Measurements from ENCODE around the gene GGCT.

The GGCT gene

GRCh38 chr7:30478349-30479201, 26.1 kb downstream of the GGCT start, which contains the start of gene NOD1 (continued):
- TF ChIP-seq ZNF266 (tag by site-specific recombination; IDR thresholded peaks at IDR 0.05; ENCODE audit: low read depth) (no peak), ZNF174 (tag by site-specific recombination; IDR thresholded peaks at IDR 0.05) (no peak), ZSCAN18 (tag by site-specific recombination; IDR thresholded peaks at IDR 0.05) (no peak), ZNF324 (tag by site-specific recombination; IDR thresholded peaks at IDR 0.05) (no peak), KLF8 (tag by site-specific recombination; IDR thresholded peaks at IDR 0.05) (peak; percentile 70; the same call in 1 of the 2 replicates), ZNF404 (tag by site-specific recombination; IDR thresholded peaks at IDR 0.05) (no peak), ZNF221 (tag by site-specific recombination; IDR thresholded peaks at IDR 0.05; ENCODE audit: borderline replicate concordance) (no peak), ZNF302 (tag by site-specific recombination; IDR thresholded peaks at IDR 0.05; ENCODE audit: low read depth) (no peak), ZNF664 (tag by site-specific recombination; IDR thresholded peaks at IDR 0.05) (no peak), TRIM28 (IDR thresholded peaks at IDR 0.05; ENCODE audit: borderline replicate concordance, low read length) (no peak), ZNF610 (tag by site-specific recombination; IDR thresholded peaks at IDR 0.05; ENCODE audit: borderline replicate concordance) (no peak), ZBTB17 (tag by site-specific recombination; IDR thresholded peaks at IDR 0.05) (peak; percentile 16), ZFP3 (tag by site-specific recombination; IDR thresholded peaks at IDR 0.05; ENCODE audit: low read depth) (no peak), ZIC2 (tag by site-specific recombination; IDR thresholded peaks at IDR 0.05) (peak; percentile 35), ZNF776 (tag by site-specific recombination; IDR thresholded peaks at IDR 0.05; ENCODE audit: borderline replicate concordance) (no peak), ZNF23 (tag by site-specific recombination; IDR thresholded peaks at IDR 0.05; ENCODE audit: borderline replicate concordance) (no peak), ZNF76 (tag by site-specific recombination; IDR thresholded peaks at IDR 0.05; ENCODE audit: borderline replicate concordance, low read depth) (peak; percentile 61; the same call in 1 of the 2 replicates), KLF7 (tag by site-specific recombination; IDR thresholded peaks at IDR 0.05; ENCODE audit: borderline replicate concordance) (peak; percentile 20; the same call in 1 of the 2 replicates), SCRT2 (tag by site-specific recombination; IDR thresholded peaks at IDR 0.05) (no peak), ZNF292 (tag by site-specific recombination; IDR thresholded peaks at IDR 0.05; ENCODE audit: borderline replicate concordance, low read depth) (no peak), ZNF24 (tag by site-specific recombination; IDR thresholded peaks at IDR 0.05) (no peak), AEBP2 (tag by site-specific recombination; IDR thresholded peaks at IDR 0.05; ENCODE audit: borderline replicate concordance) (no peak), ZNF37A (tag by site-specific recombination; IDR thresholded peaks at IDR 0.05) (no peak), ZNF626 (tag by site-specific recombination; IDR thresholded peaks at IDR 0.05) (no peak), ZNF843 (tag by site-specific recombination; IDR thresholded peaks at IDR 0.05) (no peak), ZNF747 (tag by site-specific recombination; IDR thresholded peaks at IDR 0.05) (no peak), ZNF211 (tag by site-specific recombination; IDR thresholded peaks at IDR 0.05; ENCODE audit: low read depth) (no peak), KLF10 (tag by site-specific recombination; IDR thresholded peaks at IDR 0.05) (peak; percentile 78), ZNF423 (tag by site-specific recombination; IDR thresholded peaks at IDR 0.05) (peak; percentile 77), ZNF391 (tag by site-specific recombination; IDR thresholded peaks at IDR 0.05; ENCODE audit: borderline replicate concordance, low read depth) (no peak), GLI2 (tag by site-specific recombination; IDR thresholded peaks at IDR 0.05; ENCODE audit: borderline replicate concordance, low read depth) (no peak), TSHZ1 (tag by site-specific recombination; IDR thresholded peaks at IDR 0.05; ENCODE audit: borderline replicate concordance) (no peak), ZFHX2 (tag by site-specific recombination; conservative IDR thresholded peaks at IDR 0.05) (peak; percentile 73; the same call in 1 of the 2 replicates), ZNF830 (tag by site-specific recombination; IDR thresholded peaks at IDR 0.05; ENCODE audit: low read depth) (no peak)
